ENCODE results near the gene PPP1R2C. TPM values are rescaled to one million over a fixed set of nuclear protein-coding genes. Genes with fewer than 3 reads are reported as not detected.

Gene PPP1R2C
- total RNA-seq (2014; rRNA removed; shearing (Covaris generic)), result not detected in 2 replicates
- not detected in 2 replicates for polyA plus RNA-seq (2015; cell fraction: cytosol; rRNA removed)
- not detected in 2 replicates for polyA plus RNA-seq (2015; cell fraction: nucleus; rRNA removed)

- no peak for DNase-seq (ENCODE audit: low read depth)
These were observed at the start of gene PPP1R2C for GRCh38 chrX:42778096-42778495. Gene PPP1R2C (minus strand): TSS chrX:42778163. CDS start chrX:42778079, 84 bp downstream.

GRCh38 chrX:42825201-42825600 is 47.2 kb upstream of the PPP1R2C start:
- DNase-seq (ENCODE audit: low read depth), result no peak

GRCh38 chrX:42824541-42824940 is 46.6 kb upstream of the PPP1R2C start:
- no peak for DNase-seq (ENCODE audit: low read depth)

GRCh38 chrX:42823443-42823842 is 45.5 kb upstream of the PPP1R2C start:
- no peak for DNase-seq (ENCODE audit: low read depth)

- DNase-seq (ENCODE audit: low read depth), result no peak
These were observed 44.0 kb upstream of the PPP1R2C start for GRCh38 chrX:42821803-42822443.

- no peak for DNase-seq (ENCODE audit: low read depth)
These were observed 40.4 kb upstream of the PPP1R2C start for GRCh38 chrX:42818151-42818921.

- no peak for DNase-seq (ENCODE audit: low read depth)
These were observed 31.6 kb upstream of the PPP1R2C start for GRCh38 chrX:42809569-42809968.

- DNase-seq (ENCODE audit: low read depth), result no peak
These were observed 29.4 kb upstream of the PPP1R2C start for GRCh38 chrX:42807393-42807792.

- DNase-seq (ENCODE audit: low read depth), result no peak
These were observed 26.6 kb upstream of the PPP1R2C start for GRCh38 chrX:42804524-42804923.

- DNase-seq (ENCODE audit: low read depth), result peak; percentile 2
These were observed 25.4 kb upstream of the PPP1R2C start for GRCh38 chrX:42803320-42803719.

- no peak for DNase-seq (ENCODE audit: low read depth)
These were observed 19.8 kb upstream of the PPP1R2C start for GRCh38 chrX:42797651-42798269.

- DNase-seq (ENCODE audit: low read depth), result no peak
These were observed 5.5 kb upstream of the PPP1R2C start for GRCh38 chrX:42783451-42783850.

GRCh38 chrX:42776195-42776594 is 1.8 kb downstream of the PPP1R2C start:
- DNase-seq (ENCODE audit: low read depth), result no peak

GRCh38 chrX:42772874-42773273 is 5.1 kb downstream of the PPP1R2C start:
- DNase-seq (ENCODE audit: low read depth), result no peak

- DNase-seq (ENCODE audit: low read depth), result no peak
These were observed 6.2 kb downstream of the PPP1R2C start for GRCh38 chrX:42771506-42772335.

- no peak for DNase-seq (ENCODE audit: low read depth)
These were observed 7.4 kb downstream of the PPP1R2C start for GRCh38 chrX:42770566-42770965.

GRCh38 chrX:42759881-42760280 is 18.1 kb downstream of the PPP1R2C start:
- DNase-seq (ENCODE audit: low read depth), result no peak

GRCh38 chrX:42755815-42756214 is 22.1 kb downstream of the PPP1R2C start:
- peak; percentile 46 for DNase-seq (ENCODE audit: low read depth)

- DNase-seq (ENCODE audit: low read depth), result no peak
These were observed 23.4 kb downstream of the PPP1R2C start for GRCh38 chrX:42754603-42755002.

- no peak for DNase-seq (ENCODE audit: low read depth)
These were observed 23.8 kb downstream of the PPP1R2C start for GRCh38 chrX:42754115-42754514.

GRCh38 chrX:42752730-42753129 is 25.2 kb downstream of the PPP1R2C start:
- no peak for DNase-seq (ENCODE audit: low read depth)

Data from HT1080 (cell line).